Stimulated activated CD4-positive, alpha-beta T cell treated with anti-CD3 and anti-CD28 coated beads, Interleukin-4, amount 100 ng/mL, for 48 hours (primary cell): Measurements from ENCODE around the gene ZNF664.
A peak's percentile ranks its signal among the peaks of the same experiment; 100 is the strongest.

Experiments
- DNase-seq, 2 donors: peaks; one replicate each; pipeline ENCODE4 v3.0.0-alpha.2; 2020; ENCODE audit warnings: low read depth in 2 of 2

The ZNF664 gene

GRCh38 chr12:123972457-123973401, at the start of gene ZNF664, which contains the start of gene CCDC92:
TSS of gene ZNF664 (plus strand) at chr12:123973215. CDS start at chr12:124012145, 38,930 bp downstream.
TSS of gene CCDC92 (minus strand) at chr12:123972831. CDS start at chr12:123944305, 28,526 bp downstream.
- DNase-seq, result peak; percentile 92 to 94

- no peak for DNase-seq
Observed at GRCh38 chr12:123923927-123924326, 49.1 kb upstream of the ZNF664 start.

- no peak for DNase-seq
Observed at GRCh38 chr12:123924539-123924938, 48.5 kb upstream of the ZNF664 start.

DNA sequence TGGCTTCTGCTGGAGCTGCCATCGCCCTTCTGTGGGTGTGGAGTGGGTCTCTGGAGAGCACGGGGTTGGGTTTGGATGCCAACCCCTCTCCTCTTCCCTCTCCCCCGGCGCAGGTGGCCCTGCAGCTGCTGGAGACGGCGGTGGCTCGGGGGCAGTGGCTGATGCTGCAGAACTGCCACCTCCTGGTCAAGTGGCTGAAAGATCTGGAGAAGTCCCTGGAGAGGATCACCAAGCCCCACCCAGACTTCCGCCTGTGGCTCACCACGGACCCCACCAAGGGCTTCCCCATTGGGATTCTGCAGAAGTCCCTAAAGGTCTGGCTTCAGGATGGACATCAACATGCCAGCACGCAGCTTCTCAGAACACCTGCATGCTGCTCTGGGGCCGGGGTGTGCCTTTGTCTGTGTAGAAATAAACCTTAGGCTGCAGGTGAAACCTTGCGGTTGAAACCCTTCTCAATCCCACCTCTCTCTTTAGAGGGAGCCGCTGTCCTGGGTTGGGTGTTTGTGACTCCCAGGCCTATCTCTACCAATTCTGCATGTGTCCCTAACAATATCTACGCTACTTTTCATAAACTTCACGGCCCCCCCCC, 44.6 kb upstream of the ZNF664 start:
- no peak for DNase-seq

GRCh38 chr12:123928897-123929296, 44.1 kb upstream of the ZNF664 start:
- no peak for DNase-seq

DNA sequence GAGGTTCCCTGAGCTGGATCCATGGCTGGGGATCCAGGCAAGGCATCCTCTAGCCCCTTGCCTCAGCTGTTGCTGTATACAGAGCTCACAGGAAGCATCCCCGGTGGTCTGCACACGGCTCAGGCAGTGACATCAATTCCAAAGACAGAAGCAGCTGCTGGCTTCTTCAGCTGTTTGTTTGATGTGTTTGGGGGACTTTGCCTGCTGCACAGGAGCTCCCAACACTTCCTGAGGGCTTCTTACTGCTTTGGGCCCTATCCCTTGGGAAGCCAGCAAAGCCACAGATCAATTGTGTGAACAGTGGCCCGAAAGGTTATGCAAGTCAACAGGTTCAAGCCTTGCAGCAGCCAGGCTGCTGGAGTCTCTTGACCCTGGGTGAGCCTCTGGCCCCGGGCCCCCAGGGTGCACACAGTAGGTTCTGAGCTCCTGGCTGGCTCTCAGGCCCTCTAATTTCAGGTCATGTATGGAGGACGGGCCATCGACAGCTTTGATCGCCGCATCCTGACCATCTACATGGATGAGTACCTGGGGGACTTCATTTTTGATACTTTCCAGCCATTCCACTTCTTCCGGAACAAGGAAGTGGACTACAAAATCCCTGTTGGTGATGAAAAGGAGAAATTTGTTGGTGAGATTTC, 43.0 kb upstream of the ZNF664 start:
- DNase-seq, result no peak

DNA sequence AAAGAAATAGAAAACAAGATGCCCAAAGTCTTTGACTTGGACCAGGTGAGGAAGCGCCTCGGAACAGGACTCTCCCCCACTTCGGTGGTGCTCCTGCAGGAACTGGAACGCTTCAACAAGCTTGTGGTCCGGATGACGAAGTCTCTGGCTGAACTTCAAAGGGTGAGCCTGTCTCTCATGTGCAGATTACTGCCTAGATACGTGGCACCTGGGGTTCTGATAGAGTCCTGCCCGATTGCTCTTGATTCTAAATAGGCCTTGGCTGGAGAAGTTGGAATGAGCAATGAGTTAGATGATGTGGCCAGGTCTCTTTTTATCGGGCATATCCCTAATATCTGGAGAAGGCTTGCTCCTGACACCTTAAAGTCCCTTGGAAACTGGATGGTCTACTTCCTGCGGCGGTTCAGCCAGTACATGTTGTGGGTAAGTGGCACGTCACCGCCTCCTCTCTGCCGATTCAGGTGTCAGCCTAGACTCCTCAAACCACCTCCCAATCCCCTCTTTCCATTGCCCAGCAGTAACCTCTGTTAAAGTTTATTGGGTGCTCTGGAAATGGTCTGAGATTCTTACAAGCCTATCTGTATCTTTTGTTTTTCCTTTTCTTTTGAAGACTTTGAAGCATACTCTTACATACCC, 41.2 kb upstream of the ZNF664 start:
- no peak for DNase-seq

DNA sequence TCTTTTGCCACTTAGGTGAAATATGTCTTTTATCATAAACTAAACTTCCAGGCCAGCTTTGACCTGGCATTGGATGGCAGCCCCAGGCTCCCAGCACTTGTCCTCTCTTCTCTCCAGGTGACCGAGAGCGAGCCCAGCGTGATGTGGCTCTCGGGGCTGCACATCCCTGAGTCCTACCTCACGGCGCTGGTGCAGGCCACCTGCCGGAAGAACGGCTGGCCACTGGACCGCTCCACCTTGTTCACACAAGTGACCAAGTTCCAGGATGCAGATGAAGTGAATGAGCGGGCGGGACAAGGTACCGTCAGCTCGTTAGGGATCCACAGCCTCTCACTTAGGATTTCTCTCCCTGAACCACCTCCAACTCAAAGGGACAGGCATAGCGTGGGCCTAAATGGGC, 39.8 kb upstream of the ZNF664 start:
- DNase-seq, result no peak

DNA sequence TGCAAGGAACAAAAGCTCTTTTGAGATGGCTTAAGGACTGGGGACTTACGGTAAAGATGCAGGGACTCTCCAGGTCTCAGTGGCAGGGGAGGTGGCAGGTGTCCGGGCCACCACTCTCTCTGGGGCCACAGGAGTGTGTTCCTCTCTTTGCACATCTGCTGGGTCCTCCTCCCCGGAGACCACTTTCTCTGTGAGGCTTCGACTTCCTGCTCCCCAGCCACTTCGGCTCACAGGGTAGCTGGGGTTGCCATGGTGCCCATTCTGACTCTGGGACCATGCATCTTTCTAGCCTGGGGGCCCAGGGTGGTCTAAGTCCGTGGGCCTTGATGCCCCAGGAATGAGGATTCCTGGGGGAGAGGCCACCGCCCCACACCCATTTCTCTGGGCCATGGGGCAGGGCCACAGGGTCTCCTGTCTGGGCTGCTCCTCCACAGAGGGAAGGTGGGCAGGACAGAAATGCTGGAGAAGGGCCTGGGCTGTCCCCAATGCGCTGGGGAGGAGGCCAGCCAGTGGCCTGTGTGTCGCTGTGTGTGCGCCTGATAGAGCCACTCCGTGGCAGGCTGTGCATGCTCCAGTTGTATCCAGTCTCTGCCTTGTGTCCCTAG, 38.9 kb upstream of the ZNF664 start:
- DNase-seq, result no peak

GRCh38 chr12:123934829-123935228, 38.2 kb upstream of the ZNF664 start:
- no peak for DNase-seq

DNA sequence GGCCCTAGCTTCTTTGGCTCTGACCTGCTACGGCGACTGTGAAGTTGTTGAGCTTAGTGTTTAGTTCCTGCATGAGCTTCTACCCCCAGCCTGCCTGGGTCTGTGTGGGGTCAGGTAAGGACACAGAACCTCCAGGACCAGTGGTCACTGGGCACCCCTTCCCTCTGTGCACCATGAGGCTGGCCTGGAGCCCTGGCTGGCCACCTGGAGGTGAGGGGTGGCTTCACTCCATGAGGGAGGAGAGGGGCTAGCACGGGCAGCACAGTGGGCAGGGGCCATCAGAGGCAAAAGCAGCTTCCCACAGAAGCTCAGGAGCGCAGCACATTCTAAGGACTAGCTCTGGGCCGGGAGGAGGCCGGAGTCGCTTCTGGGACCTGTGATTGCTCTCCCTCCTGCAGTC, 37.1 kb upstream of the ZNF664 start:
- no peak for DNase-seq

- no peak for DNase-seq
Observed at GRCh38 chr12:123936471-123936870, 36.5 kb upstream of the ZNF664 start.

GRCh38 chr12:123936956-123937706, 35.9 kb upstream of the ZNF664 start:
- DNase-seq, result no peak

- DNase-seq, result no peak
Observed at GRCh38 chr12:123937707-123938591, 35.1 kb upstream of the ZNF664 start.

DNA sequence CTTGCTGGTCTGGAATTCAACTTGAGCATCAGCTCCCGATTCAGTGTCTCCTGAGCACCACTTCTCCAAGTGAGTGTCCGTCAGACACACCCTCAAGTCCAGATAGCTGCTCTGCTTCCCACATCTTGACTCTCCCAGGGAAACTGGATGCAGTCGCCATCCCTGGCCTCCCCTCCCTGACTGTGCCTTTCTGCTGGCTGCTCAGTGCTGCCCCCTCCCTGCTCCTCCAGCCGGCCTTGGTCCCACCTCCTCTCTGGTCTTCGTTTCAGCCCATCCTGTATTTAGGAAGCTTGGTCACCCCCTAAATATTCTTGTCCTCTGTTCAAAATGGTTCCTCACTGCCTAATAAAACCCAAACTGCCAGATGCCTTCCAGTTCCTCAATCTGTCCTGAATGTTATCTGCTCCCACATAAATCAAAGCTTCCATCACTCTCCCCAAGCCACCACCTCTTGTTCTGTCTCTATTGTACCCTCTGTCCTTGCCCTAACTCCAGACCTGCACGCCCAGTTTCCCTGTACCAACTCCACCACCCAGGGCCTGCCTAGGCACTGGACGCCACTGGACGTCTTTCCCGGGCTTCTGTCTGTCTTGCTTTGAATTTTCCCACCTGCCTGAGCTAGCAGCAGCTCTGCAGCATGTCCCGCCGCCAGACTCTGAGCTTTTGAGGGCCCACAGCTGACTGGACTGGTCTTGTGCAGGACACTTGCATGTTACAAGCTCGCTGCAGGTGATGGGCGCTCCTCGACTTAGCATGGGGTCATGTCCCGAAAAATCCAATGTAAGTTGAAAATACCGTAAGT, 34.1 kb upstream of the ZNF664 start:
- DNase-seq, result no peak

- DNase-seq, result no peak
Observed at GRCh38 chr12:123939716-123940626, 33.0 kb upstream of the ZNF664 start.

DNA sequence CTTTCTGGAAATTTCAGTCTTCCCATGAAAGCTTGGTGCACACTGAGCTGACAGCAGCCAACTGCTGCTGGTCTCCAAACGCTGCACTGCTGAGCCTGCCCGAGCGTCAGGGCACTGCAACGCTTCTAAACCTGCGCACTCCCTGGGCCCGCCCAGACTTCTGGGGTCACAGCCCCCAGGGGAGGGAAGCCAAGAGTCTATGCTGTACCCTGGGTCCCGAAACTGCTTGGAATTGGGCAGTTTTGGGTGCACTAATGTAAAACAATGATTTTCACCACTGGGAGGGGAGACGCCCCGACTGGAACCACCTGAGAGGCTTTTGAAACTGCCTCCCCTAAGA, 32.4 kb upstream of the ZNF664 start:
- DNase-seq, result no peak

DNA sequence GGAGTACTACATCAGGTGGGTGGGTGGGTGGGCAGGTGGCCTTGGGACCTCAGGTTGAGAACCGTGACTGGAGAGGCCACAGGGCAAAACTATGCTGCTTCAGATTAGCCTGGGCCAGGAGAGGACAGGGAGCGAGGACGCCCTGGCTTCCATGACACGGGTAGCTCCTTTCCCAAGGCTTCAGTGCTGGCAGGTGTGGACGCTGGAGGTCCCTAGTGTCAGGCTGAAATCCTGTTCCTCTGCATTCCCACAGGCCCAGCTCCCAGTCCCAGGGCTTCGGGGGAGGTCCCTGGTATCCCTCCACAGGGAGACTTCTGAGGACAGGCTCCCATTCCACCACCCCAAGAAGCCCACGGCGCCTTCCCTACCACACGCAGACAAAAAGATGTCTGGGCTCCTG, 32.0 kb upstream of the ZNF664 start:
- no peak for DNase-seq
